HG03521 (cell line): ENCODE results near the gene UNC5CL.

Source experiments
- ATAC-seq: cut with Tn5 transposase; IDR thresholded peaks from one replicate; pipeline ENCODE4 v1.9.1; 2021; ENCODE audit warnings: mild to moderate bottlenecking, moderate library complexity; ENCODE audit not compliant: unreplicated experiment

UNC5CL gene, protein sequence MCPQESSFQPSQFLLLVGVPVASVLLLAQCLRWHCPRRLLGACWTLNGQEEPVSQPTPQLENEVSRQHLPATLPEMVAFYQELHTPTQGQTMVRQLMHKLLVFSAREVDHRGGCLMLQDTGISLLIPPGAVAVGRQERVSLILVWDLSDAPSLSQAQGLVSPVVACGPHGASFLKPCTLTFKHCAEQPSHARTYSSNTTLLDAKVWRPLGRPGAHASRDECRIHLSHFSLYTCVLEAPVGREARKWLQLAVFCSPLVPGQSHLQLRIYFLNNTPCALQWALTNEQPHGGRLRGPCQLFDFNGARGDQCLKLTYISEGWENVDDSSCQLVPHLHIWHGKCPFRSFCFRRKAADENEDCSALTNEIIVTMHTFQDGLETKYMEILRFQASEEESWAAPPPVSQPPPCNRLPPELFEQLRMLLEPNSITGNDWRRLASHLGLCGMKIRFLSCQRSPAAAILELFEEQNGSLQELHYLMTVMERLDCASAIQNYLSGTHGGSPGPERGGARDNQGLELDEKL

DNA sequence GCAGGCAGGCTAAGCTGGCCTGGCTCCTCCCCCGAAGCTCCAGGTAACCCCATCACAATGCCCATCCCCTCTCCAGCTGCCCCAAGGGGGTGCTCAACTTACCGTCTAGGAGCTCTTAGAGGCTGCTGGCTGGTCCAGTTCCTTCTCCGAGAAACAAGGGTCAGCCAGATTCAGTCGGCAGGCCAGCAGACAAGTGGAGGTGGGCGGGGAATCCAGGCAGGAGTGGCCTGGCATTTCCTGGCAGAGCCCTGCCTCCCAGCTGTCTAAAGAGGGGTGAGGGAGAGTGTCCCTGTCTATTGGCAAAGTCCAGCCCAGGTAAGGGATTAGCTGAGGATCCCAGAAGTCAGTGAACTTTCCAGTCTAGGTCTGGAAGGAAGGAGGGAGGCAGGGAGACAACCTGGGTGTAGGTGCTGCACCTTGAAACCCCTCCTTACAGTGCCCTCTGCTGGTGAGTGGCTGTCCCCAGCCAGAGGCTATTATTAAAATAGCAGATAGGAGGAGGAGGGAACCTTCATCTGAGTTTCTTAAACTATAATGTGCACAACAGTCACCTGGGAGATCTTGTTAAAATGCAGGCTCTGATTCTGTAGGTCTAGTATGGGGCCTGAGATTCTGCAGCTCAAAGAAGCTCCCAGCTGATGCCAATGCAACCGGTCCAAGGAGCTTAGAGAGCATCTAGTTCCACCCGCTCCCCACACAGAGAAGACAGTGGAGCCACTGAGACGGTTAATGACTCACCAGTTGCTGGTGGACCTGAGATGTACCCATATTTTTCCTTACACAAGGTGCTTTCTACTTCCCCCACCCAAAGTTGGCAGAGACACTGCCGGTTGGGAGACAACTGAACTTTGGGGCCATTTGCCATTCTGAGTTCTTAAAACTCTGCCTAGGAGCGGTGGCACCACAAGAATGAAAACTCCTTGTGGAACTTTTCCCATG, at the start of gene UNC5CL:
Gene UNC5CL (minus strand): TSS at position 162 of the 939 bp plus-strand sequence. CDS start 4,147 bp downstream, outside the sequence.
- ATAC-seq, result no peak

DNA sequence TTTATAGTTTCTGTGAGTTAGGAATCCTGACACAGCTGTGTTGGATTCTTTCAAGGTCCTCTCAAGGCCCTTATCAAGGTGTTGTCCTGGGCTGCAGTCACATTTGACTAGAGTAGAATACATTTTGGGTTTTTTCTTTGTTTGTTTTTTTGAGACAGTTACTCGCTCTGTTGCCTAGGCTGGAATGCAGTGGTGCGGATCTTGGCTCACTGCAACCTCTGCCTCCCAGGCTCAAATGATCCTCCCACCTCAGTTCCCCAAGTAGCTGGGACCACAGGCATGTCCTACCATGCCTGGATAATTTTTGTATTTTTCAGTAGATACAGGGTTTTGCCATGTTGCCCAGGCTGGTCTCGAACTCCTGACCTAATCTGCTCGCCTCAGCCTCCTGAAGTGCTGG, 49.4 kb upstream of the UNC5CL start:
- no peak for ATAC-seq

DNA sequence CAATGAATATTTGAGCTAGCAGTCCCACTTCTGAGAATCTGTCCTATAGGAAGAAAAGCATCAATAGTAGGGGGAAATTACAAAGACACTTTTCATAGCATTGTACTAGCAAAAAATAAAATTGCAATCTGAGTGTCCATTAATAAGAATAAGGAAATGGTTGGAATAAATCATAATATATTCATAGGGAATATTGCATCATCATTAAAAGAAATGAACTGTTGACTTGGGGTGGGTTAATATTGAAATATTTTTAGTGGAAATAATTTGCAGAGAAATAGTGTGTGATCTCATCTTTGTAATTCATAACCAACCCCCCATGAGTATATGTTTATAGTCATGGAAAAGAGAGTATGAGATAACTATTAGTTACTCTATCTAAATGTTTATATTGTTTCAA, 46.2 kb upstream of the UNC5CL start:
- ATAC-seq, result no peak

- ATAC-seq, result no peak
Observed at GRCh38 chr6:41083072-41083471, 44.1 kb upstream of the UNC5CL start.

- no peak for ATAC-seq
Observed at GRCh38 chr6:41080621-41081020, 41.6 kb upstream of the UNC5CL start.

- ATAC-seq, result no peak
Observed at GRCh38 chr6:41079080-41079479, 40.1 kb upstream of the UNC5CL start.

DNA sequence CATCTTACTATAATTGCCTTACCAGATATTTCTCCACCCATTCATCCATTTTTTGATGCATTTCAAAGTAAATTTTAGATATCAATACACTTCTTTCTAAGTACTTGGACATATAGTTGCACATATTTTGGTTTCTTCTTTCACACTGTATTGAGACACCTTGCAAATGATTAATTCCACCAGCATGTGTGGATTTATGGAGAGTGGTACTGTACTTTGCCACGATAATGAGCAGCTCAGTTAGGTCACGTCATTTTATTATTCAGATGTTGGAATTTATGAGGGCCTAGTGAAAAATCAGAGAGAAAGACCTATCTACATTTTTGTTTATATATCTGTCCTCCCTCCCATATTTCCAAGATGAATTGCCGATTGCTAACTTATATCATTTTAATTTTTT, 39.1 kb upstream of the UNC5CL start:
- ATAC-seq, result no peak

DNA sequence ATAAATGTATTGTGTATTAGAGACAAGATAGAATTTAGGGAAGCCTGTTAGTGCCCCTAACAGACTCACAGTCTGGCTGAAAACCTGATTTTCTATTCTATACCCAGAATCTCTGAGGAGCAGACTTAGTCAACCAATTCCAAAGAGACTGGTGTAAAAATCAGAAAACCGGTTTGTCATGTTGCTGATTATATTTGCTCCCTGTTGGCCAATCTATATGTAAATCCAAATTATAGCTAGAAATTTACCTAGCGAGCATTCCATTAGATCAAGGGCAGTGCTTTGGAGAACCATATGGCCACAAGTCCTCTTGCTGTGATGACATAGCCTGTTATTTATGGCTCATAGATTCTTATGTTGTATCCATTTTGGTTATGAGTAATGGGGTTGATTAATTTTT, 38.5 kb upstream of the UNC5CL start:
- no peak for ATAC-seq

- no peak for ATAC-seq
Observed at GRCh38 chr6:41075651-41076626, 36.9 kb upstream of the UNC5CL start.

GRCh38 chr6:41074692-41075436, 35.8 kb upstream of the UNC5CL start:
- ATAC-seq, result no peak

- no peak for ATAC-seq
Observed at GRCh38 chr6:41073968-41074691, 35.1 kb upstream of the UNC5CL start.

DNA sequence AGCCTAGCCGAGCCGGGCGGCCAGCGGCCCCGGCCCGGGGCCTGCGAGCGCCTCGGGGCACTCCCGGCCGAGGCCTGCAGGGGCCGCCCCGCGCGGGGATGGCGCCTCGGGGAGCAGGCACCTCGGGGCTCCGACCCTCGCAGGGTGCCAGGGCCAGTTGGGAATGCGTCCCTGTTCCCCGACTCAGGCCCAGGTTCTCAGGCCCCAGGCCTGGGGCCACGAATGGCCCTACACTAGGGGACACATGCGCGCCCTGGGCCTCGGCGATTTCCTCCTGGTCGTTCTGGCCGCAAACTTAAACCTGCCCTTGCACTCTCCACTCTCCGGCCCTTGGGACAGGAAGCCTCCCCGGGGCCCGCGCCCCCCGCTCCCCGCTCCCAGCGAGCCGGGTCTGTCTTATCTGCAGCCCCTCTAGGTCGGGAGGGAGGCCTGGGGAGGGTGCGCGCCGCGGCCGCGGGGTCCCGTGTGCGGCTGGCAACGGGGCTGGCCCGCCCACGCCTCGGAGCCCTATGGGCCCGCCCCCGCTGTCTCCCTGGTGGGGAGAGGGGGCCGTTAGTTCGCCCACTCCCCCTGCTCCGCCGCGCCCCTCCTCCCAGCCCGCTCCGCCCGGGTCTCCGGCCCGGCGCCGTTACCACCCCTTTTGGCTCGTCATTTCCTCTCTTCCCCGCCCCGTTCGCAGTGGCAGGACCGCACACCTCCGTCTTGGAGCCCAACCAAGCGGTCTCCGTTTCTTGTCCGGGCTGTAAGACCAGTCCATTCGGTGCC, 34.4 kb upstream of the UNC5CL start:
- peak; percentile 28 for ATAC-seq

DNA sequence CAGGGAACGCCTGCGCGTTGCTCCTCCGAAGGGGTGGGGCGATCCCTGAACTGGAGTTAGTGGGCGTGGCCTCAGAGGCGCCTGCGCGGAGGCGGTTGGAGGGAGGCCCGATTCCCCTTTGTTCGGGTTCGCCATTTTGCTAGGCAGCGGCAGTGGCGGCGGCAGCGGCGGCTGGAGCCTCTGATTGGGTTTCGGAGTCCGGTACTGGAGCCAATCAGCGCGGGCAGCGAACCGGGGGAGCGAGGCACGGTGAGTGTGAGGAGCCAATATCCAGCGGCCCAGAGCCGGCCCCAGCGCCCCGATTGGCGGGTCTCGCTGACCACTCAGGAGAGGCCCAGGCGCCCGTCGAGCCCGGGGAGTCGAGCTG, 33.8 kb upstream of the UNC5CL start, which contains the start of gene NFYA:
Gene NFYA (plus strand): TSS at position 139 of the 367 bp plus-strand sequence. CDS start 6,116 bp downstream, outside the sequence.
- peak; percentile 57 for ATAC-seq

- ATAC-seq, result peak; percentile 61
Observed at GRCh38 chr6:41071923-41072835, 33.2 kb upstream of the UNC5CL start, which contains the start of gene OARD1. OARD1 (minus strand) TSS chr6:41072356; CDS start chr6:41071634, 722 bp downstream.

GRCh38 chr6:41071501-41071922, 32.5 kb upstream of the UNC5CL start:
- peak; percentile 5 for ATAC-seq

GRCh38 chr6:41066867-41067304, 27.9 kb upstream of the UNC5CL start:
- ATAC-seq, result no peak

DNA sequence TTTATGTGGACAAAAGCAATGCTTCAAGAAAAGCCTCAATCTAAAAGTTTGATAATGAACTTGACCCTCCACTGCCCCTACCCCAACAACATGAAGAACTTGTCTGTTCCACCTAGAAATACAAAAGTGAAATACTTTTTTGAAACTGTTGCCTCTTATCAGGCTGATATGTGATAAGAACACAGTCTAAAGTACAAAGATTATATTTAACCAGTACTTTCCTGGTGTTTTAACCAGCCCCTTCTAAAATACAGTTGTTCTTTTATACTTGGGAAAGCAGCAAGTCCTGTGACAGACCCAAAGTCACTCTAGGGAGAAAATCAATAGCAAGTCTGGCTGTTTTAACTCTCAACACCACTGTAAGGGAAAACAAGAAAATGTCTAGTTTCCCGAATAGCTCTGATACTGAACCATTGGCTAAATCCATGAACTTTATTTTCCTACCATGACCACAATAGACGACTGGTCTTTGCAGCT, 26.6 kb upstream of the UNC5CL start:
- no peak for ATAC-seq
